Measurements from ENCODE around the gene RO60.
"Not testable (repeated sequence)": the region's sequence is repeated elsewhere in the genome, so short reads cannot be mapped to it uniquely, and the experiment has no call there.

RO60 gene

DNA sequence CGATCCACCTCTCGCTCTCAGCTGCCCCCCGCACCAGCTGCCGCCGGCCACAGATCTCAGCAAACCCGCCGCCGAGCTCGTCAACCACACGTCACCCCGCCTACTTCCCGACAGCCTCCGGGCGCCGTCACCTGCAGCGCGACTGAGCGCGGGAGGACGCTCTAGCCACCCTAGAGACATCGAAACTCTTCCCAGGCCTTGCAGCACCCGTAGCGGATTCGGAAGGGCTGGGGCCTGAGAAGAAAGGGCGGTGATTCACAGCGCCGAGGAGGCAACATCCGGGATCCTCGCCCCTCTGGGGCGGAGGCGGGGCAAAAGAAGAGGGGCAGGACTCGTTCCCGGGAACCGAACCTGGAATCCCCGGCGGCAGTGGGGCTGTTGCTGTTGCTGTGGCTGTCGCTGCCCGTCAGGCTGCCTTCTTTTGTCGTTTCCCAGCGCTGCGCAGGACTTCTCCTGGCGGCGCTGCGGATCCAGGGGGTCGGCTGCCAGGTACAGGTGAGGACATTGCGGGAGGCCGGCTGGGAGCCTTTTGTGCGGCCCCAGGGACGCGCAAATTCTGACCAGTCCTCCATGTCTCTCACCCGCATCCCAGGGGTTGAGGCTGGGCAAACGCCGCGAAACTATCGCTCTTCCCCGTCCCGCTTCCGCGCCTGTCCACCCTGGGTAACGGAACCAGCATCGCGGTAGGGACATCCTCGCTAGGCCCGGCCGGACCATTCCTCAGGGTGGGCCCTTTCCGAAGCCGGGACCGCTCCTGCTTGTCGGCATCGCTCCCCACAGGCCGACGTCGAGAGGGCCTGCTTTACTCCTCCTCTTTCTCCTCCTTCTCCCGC lies at the start of gene RO60, which contains the start of gene UCHL5:
TSS of gene RO60 (plus strand) at position 331 of the 833 bp plus-strand sequence. CDS start 9,443 bp downstream, outside the sequence.
TSS of gene UCHL5 (minus strand) at position 79 of the 833 bp plus-strand sequence. CDS start 100 bp downstream, outside the sequence.
- peak; percentile 95 for DNase-seq (ENCODE audit: low spot score)

DNA sequence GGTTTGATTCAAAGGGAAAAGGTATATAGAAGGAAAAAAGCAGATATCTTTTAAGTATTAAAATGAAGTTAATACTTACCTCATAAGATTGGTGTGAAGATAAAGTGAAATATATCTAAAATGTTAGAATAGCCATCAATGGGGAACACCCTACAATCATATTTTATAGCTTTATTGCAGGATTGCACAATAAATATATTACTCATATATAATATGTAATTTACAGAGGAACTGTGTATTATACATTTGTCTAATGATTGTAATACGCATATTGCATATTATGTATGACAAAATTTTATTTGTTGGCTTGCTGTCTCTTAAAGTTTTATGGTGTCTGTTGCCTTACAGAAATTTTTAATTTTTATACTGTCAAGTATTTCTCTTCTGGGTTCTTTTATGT lies 48.0 kb upstream of the RO60 start:
- no peak for DNase-seq (ENCODE audit: low spot score)

DNA sequence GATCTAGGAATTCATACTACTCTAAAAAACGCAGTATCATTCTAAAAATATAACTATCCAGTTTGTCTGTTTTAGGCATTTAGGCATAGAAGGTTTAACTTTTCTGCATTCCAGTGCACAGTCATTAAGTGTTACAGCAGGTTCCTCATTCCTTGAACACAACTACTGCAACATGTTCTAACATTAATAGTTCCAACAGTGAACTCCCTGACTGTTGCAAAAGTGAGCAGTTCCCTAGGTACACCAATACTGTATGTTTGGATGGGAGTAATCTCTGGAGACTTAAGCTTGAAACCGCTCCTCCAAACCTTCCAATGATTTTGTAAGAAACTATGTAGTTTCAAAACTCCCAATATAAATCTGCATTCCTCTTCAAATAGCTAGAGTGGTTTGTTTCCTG lies 46.4 kb upstream of the RO60 start:
- no peak for DNase-seq (ENCODE audit: low spot score)

DNA sequence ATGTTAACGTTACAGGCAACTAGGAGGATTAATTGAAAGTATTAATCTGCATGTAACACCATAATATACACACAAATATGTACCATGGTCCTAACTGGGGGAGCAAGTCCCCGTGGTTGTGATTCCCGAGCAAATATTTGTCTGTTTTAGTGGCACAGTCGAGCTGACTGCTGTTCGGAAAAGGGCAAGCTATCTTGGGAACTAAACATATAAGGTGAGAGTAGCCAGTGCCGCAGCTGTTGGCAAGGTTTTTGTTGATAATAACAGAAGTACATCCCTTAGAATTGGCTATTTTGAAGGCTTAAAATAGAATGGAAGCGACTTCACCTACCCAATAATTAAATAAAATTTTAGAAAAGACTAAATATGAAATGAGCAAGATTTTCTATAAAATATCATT lies 45.7 kb upstream of the RO60 start:
- no peak for DNase-seq (ENCODE audit: low spot score)

DNA sequence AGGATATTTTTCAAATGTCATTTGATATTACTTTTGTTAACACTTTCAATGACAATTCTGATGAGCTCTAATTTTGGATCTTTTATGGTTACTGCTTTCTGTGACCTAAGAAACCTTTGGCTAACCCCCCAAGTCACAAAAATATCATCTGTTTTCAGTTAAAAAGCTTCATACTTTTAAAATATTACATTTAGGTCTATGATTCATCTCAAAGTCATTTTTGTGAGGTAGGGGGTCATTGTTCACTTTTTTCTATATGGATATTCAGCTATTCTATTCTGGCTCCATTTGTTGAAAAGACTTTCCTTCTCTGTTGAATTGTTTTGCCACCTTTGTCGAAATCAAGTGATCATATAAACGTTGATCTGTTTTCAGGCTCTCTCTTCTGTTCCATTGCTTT lies 45.0 kb upstream of the RO60 start:
- no peak for DNase-seq (ENCODE audit: low spot score)

DNA sequence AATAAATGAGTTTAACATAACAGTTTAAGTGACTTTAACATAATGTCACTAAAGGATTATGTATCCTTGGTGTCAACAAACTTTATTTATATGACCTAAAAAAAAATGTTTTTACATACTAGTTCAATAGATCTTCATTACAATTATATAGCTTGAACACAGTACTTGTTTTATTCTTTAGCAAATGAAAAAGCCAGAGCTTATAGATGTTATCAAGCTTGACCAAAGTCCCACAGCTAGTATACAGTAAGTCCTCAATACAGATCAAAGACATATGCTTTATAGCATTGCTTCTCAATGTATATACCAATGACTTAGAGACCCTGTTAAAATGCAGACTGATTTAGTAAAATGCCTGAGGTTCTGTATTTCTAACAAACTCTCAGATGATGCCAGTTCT lies 42.6 kb upstream of the RO60 start:
- DNase-seq (ENCODE audit: low spot score): no peak

DNA sequence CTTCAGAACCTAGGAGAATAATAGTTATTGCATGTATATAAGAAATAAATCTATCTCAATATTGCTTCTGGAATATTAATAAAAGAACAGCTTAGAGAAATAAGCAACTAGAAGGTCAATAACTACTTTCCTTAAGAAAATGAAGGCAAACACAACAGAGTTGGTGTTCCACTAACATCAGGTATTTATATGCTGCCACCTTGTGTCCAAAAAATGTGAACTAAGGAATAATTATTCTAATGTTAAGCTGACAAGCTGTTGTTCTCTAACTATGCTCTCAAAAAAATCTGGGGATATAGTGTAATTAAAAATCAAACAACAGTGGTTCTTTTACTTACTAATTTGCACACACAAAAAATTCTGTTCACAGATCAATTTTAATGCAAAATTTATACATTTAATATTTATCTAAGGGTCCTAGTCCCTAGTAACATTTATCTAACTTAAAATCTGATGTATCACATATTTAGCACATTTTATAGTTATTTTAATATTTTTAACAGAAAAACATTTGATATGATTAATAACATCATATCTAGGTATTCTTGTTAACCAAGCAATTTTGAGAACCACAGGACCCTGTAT lies 39.9 kb upstream of the RO60 start:
- DNase-seq (ENCODE audit: low spot score): peak; percentile 58

DNA sequence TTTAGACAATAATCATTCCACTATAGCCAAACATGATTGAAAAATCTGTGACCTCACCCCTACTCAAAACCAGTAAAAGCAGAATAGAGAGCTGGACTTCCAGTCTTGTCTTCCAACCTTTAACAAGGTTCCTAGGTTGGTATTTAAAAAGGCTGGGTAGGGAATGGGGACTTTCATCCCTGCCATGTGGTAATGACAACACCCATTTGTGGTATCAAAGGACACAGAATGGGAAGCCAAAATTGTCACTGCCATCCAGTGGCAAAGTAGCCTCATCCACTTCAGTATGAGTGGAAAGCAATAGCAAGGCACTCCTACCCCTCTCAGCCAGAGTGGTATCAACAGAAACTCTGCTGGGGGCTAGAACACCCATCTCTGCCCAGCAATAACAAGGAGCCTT lies 34.2 kb upstream of the RO60 start:
- no peak for DNase-seq (ENCODE audit: low spot score)

DNA sequence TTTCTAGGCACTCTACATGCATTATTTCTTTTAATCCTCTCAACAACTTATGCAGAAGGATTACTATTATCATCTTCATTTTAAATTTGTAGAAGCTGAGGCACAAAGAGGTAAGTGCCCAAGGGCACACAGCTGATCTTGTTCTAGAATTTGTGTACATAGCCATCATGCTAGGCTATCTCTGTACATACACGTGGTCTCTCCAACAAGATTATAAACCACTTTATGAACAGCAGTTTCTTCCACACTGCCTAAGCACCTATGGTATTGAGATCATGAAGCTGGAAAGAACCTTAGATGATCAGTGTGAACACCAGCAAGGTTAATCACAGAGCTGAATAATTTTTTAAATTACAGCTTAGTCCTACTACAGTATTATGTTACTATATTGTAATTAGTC lies 29.1 kb upstream of the RO60 start:
- no peak for DNase-seq (ENCODE audit: low spot score)

DNA sequence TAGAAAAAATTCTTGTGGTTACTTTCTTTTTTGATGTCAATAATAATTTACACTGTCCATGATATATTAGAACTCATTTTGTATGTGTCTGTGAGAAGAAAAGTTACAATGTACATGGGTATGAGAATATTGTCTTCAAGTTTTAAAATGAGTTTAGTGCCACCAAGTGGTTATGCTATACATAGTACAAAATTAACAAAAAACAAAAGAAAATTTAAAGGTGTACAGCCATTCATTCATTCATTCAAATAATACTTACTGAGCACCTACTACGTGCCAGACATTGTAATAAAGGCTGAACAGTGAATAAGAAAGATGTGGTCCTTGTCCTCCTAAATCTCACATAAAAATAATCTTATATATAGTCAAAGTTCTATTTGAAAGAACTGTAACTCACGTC lies 28.0 kb upstream of the RO60 start:
- DNase-seq (ENCODE audit: low spot score): peak; percentile 49

DNA sequence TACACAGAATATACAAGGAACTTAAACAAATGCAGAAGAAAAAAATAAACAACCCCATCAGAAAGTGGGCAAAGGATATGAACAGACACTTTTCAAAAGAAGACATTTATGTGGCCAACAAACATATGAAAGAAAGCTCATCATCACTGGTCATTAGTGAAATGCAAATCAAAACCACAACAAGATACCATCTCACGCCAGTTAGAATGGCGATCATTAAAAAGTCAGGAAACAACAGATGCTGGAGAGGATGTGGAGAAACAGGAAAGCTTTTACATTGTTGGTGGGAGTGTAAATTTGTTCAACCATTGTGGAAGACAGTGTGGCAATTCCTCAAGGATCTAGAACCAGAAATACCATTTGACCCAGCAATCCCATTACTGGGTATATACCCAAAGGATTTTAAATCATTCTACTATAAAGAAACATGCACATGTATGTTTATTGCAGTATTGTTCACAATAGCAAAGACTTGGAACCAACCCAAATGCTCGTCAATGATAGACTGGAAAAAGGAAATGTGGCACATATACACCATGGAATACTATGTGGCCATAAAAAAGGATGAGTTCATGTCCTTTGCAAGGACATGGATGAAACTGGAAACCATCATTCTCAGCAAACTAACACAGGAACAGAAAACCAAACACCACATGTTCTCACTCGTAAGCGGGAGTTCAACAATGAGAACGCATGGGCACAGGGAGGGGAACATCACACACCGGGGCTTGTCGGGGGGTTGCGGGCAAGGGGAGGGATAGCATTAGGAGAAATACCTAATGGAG lies 26.6 kb upstream of the RO60 start:
- DNase-seq (ENCODE audit: low spot score): not testable (repeated sequence)

DNA sequence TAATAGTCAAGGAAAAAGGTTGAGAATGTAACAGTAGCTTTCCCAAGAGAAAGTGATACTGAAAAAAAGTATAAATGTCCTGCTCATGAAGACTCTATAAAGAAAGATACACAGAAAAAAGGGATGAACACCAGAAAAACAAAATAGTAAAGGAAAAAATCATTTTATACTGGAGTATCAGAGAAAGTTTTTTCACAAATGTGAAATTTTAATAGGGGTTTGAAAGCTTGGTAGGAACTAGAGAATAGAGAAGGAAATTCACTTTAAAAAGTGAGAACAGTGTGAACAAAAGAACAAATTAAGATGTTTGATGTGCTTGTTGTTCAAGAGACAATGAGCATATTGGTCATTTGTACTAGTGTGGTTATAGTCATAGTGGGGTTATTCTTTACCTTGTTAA lies 25.8 kb upstream of the RO60 start:
- no peak for DNase-seq (ENCODE audit: low spot score)

DNA sequence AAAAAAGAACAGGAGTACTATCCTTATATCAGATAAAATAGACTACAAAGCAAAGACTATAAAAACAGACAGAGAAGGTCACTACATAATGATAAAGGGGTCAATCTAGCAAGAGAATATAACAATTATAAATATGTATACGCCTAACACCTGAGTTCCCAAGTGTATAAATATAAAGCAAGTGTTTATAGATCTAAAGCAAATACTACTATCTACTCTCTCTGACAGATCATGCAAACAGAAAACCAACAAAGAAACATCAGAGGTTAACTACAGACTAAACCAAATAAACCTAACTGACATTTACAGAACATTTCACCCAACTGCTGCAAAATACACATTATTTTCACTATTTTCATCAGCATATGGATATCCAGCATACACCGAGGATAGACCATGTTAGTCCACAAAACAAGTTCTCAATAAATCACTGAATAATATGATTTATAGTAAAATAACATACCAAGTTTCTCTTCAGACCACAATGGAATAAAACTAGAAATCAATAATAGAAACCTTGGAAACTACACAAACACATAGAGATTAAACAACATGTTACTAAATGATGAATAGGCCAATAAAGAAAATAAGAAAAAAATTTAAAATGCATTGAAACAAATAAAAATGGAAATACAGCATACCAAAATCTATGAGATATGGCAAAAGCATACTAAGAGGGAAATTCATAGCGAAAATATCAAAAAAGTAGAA lies 22.9 kb upstream of the RO60 start:
- DNase-seq (ENCODE audit: low spot score): no peak

DNA sequence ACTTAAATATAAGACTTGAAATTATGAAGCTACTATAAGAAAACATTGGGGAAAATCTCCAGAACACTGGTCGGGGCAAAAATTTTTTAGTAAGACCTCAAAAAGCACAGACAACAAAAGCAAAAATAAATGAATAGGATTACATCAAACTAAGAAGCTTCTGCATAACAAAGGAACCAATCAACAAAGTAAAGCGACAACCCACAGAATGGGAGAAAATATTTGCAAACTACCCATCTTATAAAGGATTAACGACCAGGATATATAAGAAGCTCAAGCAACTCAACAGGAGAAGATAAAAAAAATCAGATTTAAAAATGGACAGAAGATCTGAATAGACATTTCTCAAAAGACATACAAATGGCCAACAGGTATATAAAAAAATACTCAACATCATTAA lies 19.4 kb upstream of the RO60 start:
- no peak for DNase-seq (ENCODE audit: low spot score)

DNA sequence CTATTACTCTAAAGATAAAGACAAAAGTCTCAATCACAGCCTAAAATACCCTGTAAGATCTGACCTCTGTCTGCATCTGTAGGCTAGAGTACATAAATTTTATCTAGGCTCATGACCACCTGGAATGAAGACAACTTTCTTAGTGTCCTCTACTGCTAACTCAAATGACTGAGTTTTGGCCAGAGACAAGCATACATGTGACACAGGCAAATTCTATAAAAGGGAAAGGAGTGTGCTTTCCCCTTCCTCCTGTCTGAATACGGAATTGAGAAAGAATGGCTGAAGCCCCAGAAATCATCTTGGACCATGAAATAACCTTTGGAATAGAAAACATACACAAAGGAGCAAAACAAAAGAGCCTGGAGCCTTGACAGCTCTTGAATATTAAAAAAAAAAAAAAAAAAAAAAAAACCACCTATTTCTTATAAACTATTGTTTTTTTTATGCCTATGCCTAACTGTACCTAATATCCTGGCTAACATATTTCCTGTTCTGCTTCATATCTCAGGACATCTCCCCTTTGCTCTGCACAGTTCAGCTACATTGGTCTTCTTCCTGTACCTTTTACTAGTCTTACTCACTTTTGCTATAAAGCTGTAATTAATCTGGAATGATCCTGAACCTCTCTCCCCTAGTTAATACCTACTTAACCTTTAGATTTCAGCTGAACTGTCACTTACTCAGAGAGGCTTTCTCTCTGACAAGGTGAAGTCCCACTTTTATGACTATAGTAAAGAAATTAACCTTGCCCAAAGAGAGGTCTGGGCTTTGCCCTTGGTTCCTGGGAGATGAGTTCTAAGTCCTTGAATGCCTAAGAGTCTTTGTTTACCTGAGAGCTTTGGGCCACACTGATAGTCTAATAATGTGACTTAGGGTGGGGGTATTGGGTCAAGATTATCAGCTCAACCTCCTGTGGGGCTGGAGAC lies 16.4 kb upstream of the RO60 start:
- no peak for DNase-seq (ENCODE audit: low spot score)

DNA sequence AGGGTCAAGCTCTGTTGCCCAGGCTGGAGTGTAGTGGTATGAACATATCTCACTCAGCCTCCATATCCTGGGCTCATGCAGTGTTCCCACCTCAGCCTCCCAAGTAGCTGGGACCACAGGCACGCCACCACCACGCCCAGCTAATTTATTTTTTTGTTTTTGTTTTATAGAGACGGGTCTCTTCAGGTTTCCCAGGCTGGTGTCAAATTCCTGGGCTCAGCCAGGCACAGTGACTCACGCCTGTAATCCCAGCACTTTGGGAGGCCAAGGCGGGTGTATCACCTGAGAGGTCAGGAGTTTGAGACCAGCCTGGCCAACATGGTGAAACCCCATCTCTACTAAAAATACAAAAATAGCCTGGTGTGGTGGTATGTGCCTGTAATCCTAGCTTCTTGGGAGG lies 10.5 kb upstream of the RO60 start:
- not testable (repeated sequence) for DNase-seq (ENCODE audit: low spot score)

DNA sequence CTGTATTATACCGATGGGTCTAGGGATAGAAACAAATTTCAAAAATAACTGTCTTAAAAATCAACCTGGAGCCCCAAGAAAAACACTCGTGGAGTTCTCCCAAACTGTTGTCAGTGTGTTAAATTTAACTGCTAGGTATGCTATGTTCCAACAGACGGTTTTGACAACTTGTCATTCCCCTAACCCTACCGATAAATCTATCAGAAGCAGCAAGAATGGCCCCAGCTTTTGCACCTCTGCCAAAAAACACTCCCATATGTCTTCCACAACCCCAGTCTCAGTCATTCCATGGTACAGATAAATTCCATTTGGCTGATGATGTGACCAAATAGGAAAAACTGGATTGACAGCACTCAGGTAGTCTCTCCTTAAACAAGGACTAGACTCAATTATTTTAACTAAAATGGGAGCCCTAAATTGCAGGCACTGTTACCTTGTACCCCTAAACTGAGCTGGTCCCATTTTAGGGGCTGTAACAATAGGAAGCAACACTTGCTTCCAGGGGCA lies 5.2 kb upstream of the RO60 start:
- DNase-seq (ENCODE audit: low spot score): no peak

DNA sequence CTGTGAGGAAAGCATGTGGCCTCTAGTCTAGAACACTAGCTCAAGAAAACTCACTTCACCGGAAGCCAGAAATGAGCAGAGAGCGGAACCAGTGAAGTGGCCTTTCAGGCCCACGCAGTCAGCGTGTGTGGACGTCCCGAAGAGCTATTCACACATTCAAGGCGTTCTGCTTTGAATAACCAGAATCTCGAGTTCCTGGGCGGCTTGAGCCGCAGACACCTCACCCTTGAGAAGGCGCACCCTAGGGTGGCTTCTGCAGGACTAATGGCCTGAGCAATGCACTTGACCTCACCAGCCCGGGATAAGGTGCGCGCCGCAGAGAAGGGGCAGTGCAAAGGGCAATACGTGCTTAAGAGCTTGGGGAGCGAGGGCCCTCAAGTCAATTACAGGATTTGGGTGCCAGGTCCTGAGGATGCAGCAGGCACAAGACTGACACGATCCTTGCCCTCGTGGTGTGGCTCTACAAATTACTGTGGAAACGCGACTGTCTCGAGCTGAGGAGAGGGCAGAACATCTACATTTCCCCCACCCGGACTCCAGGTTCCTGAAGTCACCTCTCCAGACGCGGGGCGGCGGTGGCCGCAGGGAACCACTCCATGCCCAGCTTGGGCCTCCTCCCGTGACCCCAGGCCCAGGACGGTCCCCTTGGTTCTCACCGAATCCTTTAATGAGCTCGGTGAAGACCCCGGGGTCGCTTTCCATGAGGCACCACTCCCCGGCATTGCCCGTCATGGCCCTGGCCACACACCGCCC lies 707 bp upstream of the RO60 start:
- DNase-seq (ENCODE audit: low spot score): peak; percentile 42

DNA sequence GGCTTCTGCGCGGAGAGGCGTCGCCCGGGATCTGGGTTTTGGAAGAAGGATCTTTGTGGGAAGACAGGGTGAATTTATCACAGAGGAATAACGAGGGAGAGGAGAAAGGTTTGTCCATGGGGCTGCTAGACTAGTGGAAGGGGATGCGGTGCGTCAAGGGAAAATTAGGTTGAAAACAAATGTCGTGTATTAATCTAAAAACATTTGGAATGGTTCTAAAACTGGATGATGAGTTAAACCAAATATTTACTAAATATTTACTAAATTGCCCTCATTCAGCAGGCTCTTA lies 647 bp downstream of the RO60 start:
- no peak for DNase-seq (ENCODE audit: low spot score)

DNA sequence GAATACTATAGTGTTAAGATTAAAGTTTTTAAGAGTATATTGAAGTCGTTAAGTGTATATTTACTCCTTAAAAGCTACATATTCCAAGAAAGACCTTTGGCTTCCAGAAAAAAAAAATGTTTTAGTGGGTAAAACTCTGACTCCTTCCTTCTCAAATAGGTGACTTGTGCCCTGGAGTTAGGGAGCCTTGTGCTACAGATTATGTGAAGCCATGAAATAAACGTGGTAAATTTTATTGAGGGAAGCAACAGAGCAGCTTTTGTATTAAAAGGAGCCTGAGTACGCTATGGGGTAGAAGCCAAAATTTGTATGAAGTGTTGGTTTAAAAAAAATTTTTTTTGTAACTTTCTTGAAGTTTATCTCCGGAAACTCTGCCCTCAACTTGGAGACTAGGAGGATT lies 994 bp downstream of the RO60 start:
- no peak for DNase-seq (ENCODE audit: low spot score)
